K562 (cell line): Measurements from ENCODE around the gene COG6.

Experiments
- ARID1B ChIP-seq: fragments of 450-650 bp; IDR thresholded peaks from 2 replicates; pipeline ENCODE4 v1.6.1; 2016; ENCODE audit warnings: antibody characterized with exemption, mild to moderate bottlenecking, inconsistent platforms
- ATF3 ChIP-seq, 2 experiments: fragments of 450-650 bp in 1 of 2; sonication (generic) in 1 of 2; formaldehyde crosslinking in 1 of 2; IDR thresholded peaks in 1 of 2; conservative IDR thresholded peaks in 1 of 2; 2 replicates each; pipeline versions ENCODE4 v1.6.1 to v1.8.1; 2016 to 2023; ENCODE audit warnings: mild to moderate bottlenecking in 2 of 2, moderate library complexity in 2 of 2, inconsistent platforms in 1 of 2, missing genetic modification reagents in 1 of 2
- CTCF ChIP-seq, 3 experiments: IDR thresholded peaks in 2 of 3; conservative IDR thresholded peaks in 1 of 3; 2 replicates each; pipeline ENCODE4 v1.5.1; 2011 to 2012; ENCODE audit warnings: low read length in 3 of 3, mild to moderate bottlenecking in 3 of 3, control low read depth in 2 of 3, improper control_type of control experiment in 1 of 3, inconsistent platforms in 1 of 3, low read depth in 1 of 3, mixed read lengths in 1 of 3, moderate library complexity in 1 of 3; ENCODE audit not compliant: insufficient read depth in 2 of 3
- EP300 ChIP-seq: IDR thresholded peaks from 2 replicates; pipeline ENCODE4 v1.6.1; 2012; ENCODE audit warnings: low read length, improper control_type of control experiment
- HCFC1 ChIP-seq: IDR thresholded peaks from 2 replicates; pipeline ENCODE4 v1.6.1; 2012; ENCODE audit warnings: low read depth, low read length, improper control_type of control experiment
- HES1 ChIP-seq: fragments of 450-650 bp; IDR thresholded peaks from 2 replicates; pipeline ENCODE4 v1.6.1; 2016; ENCODE audit warnings: low read depth, mild to moderate bottlenecking, moderate library complexity
- JUNB ChIP-seq: fragments of 450-650 bp; formaldehyde crosslinking; conservative IDR thresholded peaks from 2 replicates; pipeline ENCODE4 v1.4.0; 2020; ENCODE audit warnings: mild to moderate bottlenecking
- MAX ChIP-seq: sonication (generic); formaldehyde crosslinking; IDR thresholded peaks from 2 replicates; pipeline ENCODE4 v1.9.0; 2022; ENCODE audit warnings: mild to moderate bottlenecking, missing genetic modification reagents
- NRF1 ChIP-seq, 2 experiments: fragments of 450-650 bp; IDR thresholded peaks in 1 of 2; conservative IDR thresholded peaks in 1 of 2; 2 replicates each; pipeline ENCODE4 v1.6.1; 2014; ENCODE audit warnings: mild to moderate bottlenecking in 2 of 2
- PHF8 ChIP-seq: fragments of 200-600 bp; sonication (generic); IDR thresholded peaks from 2 replicates; pipeline ENCODE4 v1.6.1; 2012; ENCODE audit warnings: mixed run types, mild to moderate bottlenecking, inconsistent platforms, low read length, moderate library complexity, borderline replicate concordance
- SP1 ChIP-seq: sonication (generic); formaldehyde crosslinking; IDR thresholded peaks from 2 replicates; pipeline ENCODE4 v1.8.1; 2022; ENCODE audit warnings: mild to moderate bottlenecking, missing genetic modification reagents
- ZNF175 ChIP-seq: fragments of 200-800 bp; sonication (Bioruptor generic); IDR thresholded peaks from 2 replicates; pipeline ENCODE4 v1.6.1; 2016; ENCODE audit warnings: low read depth, mild to moderate bottlenecking, missing genetic modification characterization, missing compliant biosample characterization
- ZZZ3 ChIP-seq: fragments of 450-650 bp; IDR thresholded peaks from 2 replicates; pipeline ENCODE4 v1.6.1; 2016; ENCODE audit warnings: antibody characterized with exemption, mild to moderate bottlenecking, moderate library complexity

GRCh38 chr13:39787086-39787487 lies 131.6 kb downstream of the COG6 start:
- TF ChIP-seq MAX (CRISPR knock-in tag), result no peak
- no peak for TF ChIP-seq ZNF175 (CRISPR knock-in tag)
- no peak for TF ChIP-seq JUNB (CRISPR knock-in tag)
- TF ChIP-seq ZZZ3, result no peak
- no peak for TF ChIP-seq NRF1 (conservative IDR thresholded peaks at IDR 0.05 in 1 of 2, IDR thresholded peaks at IDR 0.05 in 1 of 2)
- TF ChIP-seq EP300, result no peak
- no peak for TF ChIP-seq CTCF (IDR thresholded peaks at IDR 0.05 in 2 of 3, conservative IDR thresholded peaks at IDR 0.05 in 1 of 3; ENCODE audit: insufficient read depth in 2 of 3, low read depth in 1 of 3, low read length in 3 of 3)
- TF ChIP-seq ARID1B, result no peak
- no peak for TF ChIP-seq PHF8
- no peak for TF ChIP-seq ATF3 (IDR thresholded peaks at IDR 0.05)
- no peak for TF ChIP-seq ATF3 (CRISPR knock-in tag; conservative IDR thresholded peaks at IDR 0.05)
- TF ChIP-seq HES1, result no peak
- TF ChIP-seq HCFC1, result no peak
- TF ChIP-seq SP1 (CRISPR knock-in tag), result no peak
